Measurements from ENCODE around the gene GAS2L3.
"Not testable (repeated sequence)": the region's sequence is repeated elsewhere in the genome, so short reads cannot be mapped to it uniquely, and the experiment has no call there.

The GAS2L3 gene

DNA sequence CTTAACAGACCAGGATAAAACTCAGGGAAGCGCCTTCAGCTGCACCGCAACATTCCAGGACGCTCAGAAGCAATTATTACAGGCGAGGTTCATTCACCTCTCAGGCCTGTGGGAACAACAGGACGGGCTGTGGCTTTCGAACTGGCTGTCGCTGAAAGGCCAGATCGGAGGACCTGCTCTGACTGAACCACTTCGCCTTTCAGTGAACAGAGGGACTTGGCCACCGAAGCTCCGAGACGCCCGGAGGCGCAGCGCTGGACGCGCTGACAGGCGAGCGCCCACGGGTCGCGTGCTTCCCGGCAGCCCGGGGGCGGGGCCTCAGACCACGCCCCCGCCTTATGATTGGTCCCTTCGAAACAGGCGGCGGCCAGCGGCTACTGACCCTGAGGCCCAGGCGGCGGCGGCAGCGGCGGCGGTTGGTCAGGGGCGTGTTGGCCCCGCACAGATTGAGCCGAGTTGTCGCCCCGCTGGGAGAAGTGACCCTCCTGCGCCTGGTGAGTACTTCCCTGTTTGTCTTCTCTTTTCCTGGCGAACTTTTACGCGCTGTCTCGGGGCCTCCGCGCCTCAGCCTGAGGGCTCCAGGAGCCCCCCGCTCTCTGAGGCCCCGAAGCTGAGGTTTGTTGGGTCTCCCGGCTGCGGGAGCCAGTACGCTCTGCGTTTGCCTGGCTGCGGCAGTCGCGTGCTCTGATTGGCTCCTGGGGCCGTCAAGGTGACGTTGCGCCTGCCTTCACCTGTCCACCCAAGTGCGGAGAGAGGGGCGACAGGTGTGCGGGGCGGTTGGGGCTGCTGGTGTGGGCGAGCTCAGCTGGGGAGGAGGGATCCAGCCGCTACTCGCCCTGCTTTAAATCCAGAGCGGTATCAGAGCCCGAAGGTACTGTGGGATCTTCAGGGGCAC, at the start of gene GAS2L3:
Gene GAS2L3 (plus strand): TSS at position 393 of the 895 bp plus-strand sequence. CDS start 21,221 bp downstream, outside the sequence.
- DNase-seq (ENCODE audit: low read depth in 2 of 2) = peak; percentile 44 to 48

- no peak for DNase-seq (ENCODE audit: low read depth in 2 of 2)
Measured at GRCh38 chr12:100528034-100528433, 45.5 kb upstream of the GAS2L3 start.

DNA sequence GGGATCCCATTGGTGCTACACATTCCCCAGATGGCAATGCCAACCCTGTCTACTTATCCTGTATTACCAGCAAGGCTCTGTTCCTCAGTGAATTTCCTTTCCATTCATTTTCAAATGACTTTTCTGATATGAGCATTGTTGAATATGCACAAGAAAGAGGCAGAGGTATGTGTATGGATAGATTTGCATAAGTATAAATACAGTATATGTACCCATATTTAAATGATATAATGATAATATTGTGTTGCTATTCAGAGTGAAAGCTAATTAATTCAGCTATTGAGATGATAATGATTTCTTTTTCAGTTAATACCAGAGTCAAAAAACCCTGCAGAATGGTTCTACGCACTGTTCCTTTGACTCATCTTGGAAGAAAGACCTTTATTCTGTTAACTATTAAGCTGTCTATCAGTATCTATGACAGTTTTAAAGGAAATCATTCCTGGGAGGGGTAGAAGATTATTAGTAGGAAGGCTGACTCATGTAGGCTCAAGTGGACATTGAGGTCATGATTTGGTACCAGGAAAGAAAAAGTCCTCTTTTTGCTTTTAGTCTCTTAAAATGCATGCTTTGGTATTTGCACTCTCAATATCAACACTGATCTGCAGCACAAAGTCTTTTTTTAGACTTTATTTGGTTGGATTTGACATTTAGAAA, 44.9 kb upstream of the GAS2L3 start:
- DNase-seq (ENCODE audit: low read depth in 2 of 2) = no peak

GRCh38 chr12:100529756-100530350, 43.6 kb upstream of the GAS2L3 start:
- DNase-seq (ENCODE audit: low read depth in 2 of 2) = no peak

DNA sequence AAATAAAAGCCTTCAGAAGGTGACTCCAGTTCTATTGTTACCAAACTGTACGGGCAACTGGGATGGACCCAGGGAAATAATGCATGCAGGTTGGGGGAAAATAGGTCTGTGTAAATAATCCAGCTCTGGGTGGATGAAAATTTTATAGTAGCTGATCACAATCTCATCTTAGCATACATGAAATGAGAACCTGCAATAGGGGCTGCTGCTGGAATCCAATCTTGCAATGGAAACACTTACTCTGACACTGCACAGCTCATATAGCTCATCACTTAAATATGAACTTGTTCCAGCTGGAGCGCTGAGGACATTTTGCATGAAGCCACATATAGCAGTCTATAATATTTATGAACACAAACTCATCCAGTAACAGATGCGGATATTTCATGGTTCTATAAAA, 40.1 kb upstream of the GAS2L3 start:
- no peak for DNase-seq (ENCODE audit: low read depth in 2 of 2)

DNA sequence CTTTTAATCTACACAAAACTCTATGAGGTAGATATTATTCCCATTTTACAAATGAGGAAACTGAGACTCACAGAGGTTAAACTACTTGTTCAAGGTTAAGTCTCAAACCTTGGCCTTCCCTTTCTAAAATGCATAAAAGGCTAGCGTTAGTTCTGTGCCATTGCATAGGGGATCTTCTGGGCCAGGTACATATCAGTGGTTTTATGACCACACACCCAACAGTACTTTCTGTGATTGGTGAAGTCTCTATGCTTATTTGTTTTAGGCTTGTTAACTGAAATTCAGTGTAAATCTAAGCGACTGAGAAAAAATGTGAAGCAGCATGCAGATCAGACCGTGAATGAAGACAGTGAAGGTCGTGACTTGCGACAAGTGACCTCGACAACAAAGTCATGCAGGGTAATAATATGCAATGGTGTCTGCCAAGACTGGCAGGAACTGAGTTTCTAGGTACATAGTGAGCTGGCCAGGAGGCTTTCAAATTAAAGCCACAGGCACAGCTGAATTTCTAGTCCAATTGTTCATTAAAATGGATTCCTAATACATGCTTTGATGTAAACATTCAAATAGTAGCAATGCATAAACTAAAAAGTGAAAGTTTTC, 38.8 kb upstream of the GAS2L3 start:
- DNase-seq (ENCODE audit: low read depth in 2 of 2) = no peak

- no peak for DNase-seq (ENCODE audit: low read depth in 2 of 2)
Measured at GRCh38 chr12:100539202-100539601, 34.3 kb upstream of the GAS2L3 start.

DNA sequence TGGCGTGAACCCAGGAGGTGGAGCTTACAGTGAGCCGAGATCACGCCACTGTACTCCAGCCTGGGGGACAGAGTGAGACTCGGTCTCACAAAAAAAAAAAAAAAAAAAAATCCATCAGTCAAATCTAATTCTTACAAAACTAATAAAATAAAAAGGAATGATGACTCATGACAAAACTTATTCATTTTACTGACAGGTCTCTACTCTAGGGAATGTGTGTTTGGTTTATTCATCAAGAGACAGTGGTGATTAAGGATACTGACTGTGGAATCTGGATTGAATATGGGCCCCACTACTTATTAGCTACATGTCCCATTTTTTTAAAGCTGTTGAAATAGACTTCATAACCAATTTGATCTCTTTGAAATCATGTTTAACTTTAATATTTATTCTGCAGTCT, 29.3 kb upstream of the GAS2L3 start:
- DNase-seq (ENCODE audit: low read depth in 2 of 2) = no peak

- no peak for DNase-seq (ENCODE audit: low read depth in 2 of 2)
Measured at GRCh38 chr12:100545092-100545491, 28.4 kb upstream of the GAS2L3 start.

- DNase-seq (ENCODE audit: low read depth in 2 of 2) = no peak
Measured at GRCh38 chr12:100553936-100554335, 19.5 kb upstream of the GAS2L3 start.

GRCh38 chr12:100554608-100555077, 18.8 kb upstream of the GAS2L3 start:
- no peak for DNase-seq (ENCODE audit: low read depth in 2 of 2)

- DNase-seq (ENCODE audit: low read depth in 2 of 2) = no peak
Measured at GRCh38 chr12:100555722-100556121, 17.8 kb upstream of the GAS2L3 start.

DNA sequence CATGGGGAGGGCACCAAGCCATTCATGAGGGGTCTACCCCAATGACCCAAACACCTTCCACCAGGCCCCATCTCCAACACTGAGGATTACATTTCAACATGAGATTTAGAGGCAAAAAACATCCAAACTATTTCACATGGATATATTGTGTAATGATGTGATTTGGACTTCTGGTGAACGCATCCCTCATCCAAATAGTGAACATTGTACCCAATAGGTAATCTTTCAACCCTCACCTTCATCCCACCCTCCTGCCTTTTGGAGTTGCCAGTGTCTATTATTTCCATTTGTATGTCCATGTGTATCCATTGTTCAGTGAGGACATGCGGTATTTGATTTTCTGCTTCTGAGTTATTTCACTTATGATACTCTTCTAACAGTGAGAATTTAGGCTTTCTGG, 16.1 kb upstream of the GAS2L3 start:
- no peak for DNase-seq (ENCODE audit: low read depth in 2 of 2)

- DNase-seq (ENCODE audit: low read depth in 2 of 2) = not testable (repeated sequence)
Measured at GRCh38 chr12:100559261-100559660, 14.2 kb upstream of the GAS2L3 start.

GRCh38 chr12:100564090-100564489, 9.4 kb upstream of the GAS2L3 start:
- DNase-seq (ENCODE audit: low read depth in 2 of 2) = no peak

GRCh38 chr12:100564905-100565467, 8.5 kb upstream of the GAS2L3 start:
- no peak for DNase-seq (ENCODE audit: low read depth in 2 of 2)

- DNase-seq (ENCODE audit: low read depth in 2 of 2) = no peak
Measured at GRCh38 chr12:100565987-100566545, 7.4 kb upstream of the GAS2L3 start.

DNA sequence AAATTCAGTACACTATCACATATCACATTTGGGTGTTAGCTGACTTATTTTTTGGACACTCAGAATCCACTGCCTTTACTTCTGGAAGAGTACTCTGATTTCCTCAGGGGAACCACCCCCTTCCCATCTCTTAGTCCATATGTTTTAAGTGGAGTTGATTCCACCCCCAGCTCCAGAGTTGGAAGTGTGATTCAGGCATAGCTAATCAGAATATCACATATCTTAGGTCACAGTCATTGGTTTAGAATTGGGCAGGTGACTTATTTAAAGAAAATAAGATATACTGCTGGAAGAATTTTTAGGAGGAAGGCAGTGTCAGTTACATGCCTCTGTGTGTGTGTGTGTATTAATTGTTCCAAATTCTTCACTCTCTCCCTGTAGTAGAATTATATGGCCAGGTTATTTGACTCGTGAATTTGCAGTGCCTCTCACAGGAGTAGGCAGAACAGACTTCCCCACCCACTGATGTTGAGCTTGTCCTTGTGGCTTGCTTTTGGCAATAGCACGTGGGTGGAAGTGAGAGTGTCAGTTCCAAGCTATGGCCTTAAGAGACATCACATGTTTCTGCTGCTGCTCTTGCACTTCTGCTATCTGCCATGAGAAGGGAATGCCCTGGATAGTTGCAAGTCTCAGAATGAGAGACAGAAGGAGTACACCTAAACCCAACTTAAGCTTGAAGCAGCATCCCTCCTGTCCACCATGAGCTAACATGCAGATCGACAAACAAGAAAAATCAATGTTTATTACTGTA, 6.4 kb upstream of the GAS2L3 start:
- DNase-seq (ENCODE audit: low read depth in 2 of 2) = no peak

GRCh38 chr12:100567945-100568344, 5.5 kb upstream of the GAS2L3 start:
- DNase-seq (ENCODE audit: low read depth in 2 of 2) = no peak

DNA sequence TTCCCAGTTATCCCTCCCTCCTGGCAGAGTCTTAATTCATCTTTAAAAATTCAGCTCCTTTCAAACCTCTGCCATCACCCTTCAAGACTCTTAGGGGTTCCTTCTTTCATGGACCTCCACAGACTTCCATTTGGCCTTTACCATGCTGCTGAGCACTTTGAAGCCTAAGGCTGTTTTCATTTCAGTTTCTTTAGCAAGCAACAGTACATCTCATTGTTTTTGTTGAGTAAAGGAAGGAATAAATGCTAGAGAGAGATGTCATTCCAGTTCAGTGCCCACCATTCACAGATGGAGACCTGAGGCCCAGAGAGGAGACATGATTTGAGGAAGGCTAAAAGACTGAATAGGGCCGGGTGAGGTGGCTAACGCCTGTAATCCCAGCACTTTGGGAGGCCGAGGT, 1.3 kb upstream of the GAS2L3 start:
- no peak for DNase-seq (ENCODE audit: low read depth in 2 of 2)
